Measurements from ENCODE around the gene PIM3.
A peak's percentile ranks its signal among the peaks of the same experiment; 100 is the strongest.

Gene PIM3

DNA sequence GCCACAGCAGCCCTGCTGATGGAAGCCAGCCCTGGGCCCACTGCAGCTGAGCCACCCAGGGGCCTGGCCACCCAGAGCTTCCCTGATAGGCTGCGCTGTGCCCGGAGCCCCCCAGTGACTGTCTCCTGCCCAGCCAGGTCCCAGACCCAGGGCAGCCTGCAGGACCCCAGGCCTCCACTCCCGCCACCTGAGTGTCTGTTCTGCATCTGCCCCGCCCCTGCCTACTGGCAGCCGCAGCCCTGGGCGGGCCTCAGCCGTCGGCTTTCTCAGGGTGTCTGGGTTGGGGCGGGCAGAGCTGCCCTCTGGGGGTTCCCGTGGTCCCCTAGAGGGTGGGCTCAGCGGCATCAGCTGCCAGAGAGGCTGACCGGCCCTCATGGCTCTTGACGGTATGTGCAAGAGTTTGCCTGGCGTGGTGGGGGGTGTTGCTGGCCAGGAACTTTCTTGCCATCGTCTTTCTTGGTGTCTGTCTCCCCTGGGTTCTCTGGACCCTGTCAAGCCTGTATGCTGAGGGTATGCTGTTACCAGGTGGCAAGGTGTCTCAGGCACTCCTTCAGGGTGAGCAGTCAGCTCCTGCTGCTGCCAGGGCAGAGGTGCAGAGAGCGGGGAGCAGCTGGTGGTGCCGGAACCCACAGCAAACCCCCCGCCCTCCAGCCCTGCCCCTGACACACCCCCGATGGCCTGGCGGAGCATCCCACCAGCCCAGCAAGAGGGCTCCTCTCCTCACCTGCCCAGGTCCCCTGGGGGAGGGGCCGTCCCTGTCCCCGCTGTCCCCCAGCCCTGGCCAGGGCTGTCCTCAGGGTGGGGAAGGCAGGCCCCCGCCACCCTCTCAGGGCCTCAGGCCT is 12.2 kb upstream of the PIM3 start:
- in situ Hi-C loops (cut with HindIII; ENCODE audit: low sequenced_read_pairs) = no loop called here
- no peak for DNase-seq (ENCODE audit: low read depth, low spot score)
- TF ChIP-seq, protein P1, sequence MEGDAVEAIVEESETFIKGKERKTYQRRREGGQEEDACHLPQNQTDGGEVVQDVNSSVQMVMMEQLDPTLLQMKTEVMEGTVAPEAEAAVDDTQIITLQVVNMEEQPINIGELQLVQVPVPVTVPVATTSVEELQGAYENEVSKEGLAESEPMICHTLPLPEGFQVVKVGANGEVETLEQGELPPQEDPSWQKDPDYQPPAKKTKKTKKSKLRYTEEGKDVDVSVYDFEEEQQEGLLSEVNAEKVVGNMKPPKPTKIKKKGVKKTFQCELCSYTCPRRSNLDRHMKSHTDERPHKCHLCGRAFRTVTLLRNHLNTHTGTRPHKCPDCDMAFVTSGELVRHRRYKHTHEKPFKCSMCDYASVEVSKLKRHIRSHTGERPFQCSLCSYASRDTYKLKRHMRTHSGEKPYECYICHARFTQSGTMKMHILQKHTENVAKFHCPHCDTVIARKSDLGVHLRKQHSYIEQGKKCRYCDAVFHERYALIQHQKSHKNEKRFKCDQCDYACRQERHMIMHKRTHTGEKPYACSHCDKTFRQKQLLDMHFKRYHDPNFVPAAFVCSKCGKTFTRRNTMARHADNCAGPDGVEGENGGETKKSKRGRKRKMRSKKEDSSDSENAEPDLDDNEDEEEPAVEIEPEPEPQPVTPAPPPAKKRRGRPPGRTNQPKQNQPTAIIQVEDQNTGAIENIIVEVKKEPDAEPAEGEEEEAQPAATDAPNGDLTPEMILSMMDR (IDR thresholded peaks at IDR 0.05; ENCODE audit: low read depth, low read length) = no peak
- no peak overlapping the region for H3K4me3 ChIP-seq (ENCODE audit: low read depth, low read length)

DNA sequence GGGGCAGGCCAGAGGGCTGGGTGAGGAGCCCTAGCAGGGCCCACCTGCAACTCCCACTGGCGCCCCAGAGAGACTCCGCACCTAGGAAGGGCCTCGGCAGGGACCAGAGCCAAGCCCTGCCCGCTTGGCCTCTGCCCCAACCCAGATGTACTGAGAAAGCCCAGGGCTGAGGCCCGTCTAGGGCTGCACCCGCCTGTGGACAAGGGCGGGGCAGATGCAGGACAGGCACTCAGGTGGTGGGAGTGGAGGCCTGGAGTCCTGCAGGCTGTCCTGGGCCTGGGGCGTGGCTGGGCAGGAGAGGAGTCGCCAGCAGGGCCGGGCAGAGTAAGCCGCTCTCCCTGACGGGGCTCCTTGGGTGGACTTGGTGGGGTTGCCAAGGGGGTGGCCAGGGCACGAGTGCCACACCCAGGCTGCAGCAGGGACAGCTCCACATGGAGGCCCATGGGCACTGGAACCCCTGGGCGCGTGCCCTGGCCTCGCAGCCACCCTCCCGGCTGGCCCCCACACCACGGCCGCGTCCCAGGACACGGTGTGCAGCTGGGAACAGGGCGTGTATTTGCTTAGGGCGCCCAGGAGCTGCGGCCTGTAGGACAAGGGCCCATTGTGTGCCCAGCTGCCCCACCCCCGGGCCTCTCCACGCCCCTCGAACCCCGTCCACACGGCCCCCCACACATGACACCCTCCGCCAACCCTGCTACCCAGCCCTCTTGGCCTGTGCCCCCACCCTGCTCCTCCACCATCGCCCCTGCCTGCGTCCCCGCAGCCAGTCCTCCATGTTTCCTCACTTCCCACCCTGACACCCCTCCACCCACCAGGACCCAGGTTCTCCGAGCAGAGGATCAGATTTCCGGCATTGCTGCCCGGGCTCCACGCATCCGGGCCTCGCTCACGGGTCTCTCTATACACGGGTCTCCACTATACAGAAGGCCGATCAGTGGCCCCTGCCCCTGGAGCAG is 11.3 kb upstream of the PIM3 start:
- no peak overlapping the region for H3K4me3 ChIP-seq (ENCODE audit: low read depth, low read length)
- no peak for DNase-seq (ENCODE audit: low read depth, low spot score)
- in situ Hi-C loops (cut with HindIII; ENCODE audit: low sequenced_read_pairs) = no loop called here
- TF ChIP-seq, protein P1 (IDR thresholded peaks at IDR 0.05; ENCODE audit: low read depth, low read length) = no peak

DNA sequence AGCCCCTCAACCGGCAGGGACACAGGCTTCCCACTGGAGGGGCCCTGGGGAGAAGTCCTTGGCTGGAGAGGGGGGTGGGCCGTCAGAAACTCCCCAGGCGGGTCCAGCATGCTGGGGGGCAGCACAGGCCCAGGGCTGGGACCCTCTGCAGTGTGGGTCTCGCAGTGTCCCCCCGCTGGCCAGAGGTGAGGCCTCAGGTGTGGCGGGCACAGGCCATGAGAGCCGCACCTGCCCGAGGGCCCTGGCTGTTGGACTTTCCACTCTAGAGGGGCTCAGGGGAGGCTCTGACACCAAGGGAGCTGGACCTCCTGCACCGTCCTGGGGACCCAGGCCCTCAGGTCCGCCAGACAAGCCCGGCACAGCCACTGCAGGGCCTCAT is 10.7 kb upstream of the PIM3 start:
- no peak for DNase-seq (ENCODE audit: low read depth, low spot score)
- TF ChIP-seq, protein P1 (IDR thresholded peaks at IDR 0.05; ENCODE audit: low read depth, low read length) = no peak
- H3K4me3 ChIP-seq (ENCODE audit: low read depth, low read length) = no peak overlapping the region
- in situ Hi-C loops (cut with HindIII; ENCODE audit: low sequenced_read_pairs) = no loop called here

DNA sequence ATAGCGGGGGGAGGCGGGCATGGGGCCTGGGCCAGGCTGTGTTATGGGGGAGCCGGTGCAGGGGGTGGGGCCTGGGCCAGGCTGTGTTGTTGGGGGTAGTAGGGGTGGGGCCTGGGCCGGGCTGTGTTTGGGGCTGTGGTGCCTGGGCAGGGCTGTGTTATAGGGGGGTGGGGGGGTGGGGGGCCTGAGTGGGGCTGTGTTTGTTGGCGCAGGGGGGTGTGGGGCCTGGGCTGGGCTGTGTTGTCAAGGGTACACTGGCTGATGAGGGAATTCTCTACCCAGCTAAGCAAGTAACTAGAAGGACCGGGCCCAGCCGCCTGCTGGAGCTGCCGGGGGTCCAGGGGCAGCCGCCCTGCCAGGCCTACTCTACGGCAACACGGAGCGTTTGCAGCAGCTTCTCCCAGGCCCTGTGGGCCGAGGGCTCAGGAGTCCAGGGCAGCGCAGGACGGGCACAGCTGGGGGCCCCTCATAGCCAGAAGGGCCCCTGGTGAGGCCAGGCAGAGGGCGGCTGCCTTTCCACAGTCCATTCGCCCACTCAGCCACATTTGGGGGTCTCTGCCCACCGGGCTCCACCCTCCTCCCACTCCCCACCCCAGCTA is 10.1 kb upstream of the PIM3 start:
- TF ChIP-seq, protein P1 (IDR thresholded peaks at IDR 0.05; ENCODE audit: low read depth, low read length) = no peak
- in situ Hi-C loops (cut with HindIII; ENCODE audit: low sequenced_read_pairs) = no loop called here
- DNase-seq (ENCODE audit: low read depth, low spot score) = no peak
- H3K4me3 ChIP-seq (ENCODE audit: low read depth, low read length) = no peak overlapping the region

DNA sequence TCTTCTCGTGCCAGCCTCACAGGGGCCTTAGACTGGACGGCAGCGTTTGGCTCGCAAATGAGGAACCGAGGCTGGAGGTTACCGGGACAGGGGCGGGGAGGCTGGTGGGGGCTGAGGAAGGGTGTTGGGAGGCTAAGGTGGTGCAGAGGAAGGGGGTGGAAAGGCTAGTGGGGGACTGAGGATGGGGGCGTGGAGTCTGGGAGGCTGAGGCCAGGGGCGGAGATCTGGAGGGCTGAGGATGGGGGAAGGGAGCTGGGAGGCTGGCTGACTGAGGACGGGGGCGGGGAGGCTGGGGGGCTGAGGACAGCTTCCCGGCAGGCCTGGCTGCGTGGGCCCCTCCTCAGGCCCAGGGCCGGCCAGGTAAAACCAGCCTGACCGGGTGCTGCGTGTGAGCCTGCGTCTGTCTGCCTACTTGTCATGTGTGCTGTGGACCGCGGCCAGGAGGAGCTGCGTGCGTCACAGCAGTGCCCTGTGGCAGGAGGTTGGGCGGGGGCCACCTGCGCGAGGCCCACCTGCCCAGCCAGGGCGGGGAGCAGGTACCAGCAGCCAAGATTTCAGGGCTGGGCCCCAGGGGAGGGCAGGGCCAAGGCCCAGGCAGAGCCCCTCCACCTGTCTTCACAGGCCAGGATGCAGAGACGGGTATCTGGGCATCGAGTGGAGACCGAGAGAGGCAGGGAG is 9.4 kb upstream of the PIM3 start:
- in situ Hi-C loops (cut with HindIII; ENCODE audit: low sequenced_read_pairs) = no loop called here
- TF ChIP-seq, protein P1 (IDR thresholded peaks at IDR 0.05; ENCODE audit: low read depth, low read length) = no peak
- DNase-seq (ENCODE audit: low read depth, low spot score) = peak; percentile 91
- H3K4me3 ChIP-seq (ENCODE audit: low read depth, low read length) = no peak overlapping the region

DNA sequence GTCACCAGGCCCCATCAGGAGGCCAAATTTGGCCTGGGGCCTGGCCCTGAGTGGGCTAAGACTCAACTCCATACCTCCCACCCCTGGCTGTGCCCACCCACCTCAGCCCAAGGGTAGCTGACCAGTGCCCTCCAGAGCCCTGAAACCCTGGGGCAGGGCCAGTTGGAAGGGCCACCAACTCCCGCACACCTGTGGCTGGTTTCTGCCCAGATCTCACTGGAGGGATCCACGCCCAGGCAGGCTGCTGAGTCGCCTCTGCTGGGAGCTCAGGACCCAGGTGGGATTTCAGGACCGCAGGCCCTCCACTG is 8.9 kb upstream of the PIM3 start:
- no peak for DNase-seq (ENCODE audit: low read depth, low spot score)
- H3K4me3 ChIP-seq (ENCODE audit: low read depth, low read length) = no peak overlapping the region
- in situ Hi-C loops (cut with HindIII; ENCODE audit: low sequenced_read_pairs) = no loop called here
- TF ChIP-seq, protein P1 (IDR thresholded peaks at IDR 0.05; ENCODE audit: low read depth, low read length) = no peak
